HEK293 (cell line): ENCODE measurements around the gene SLC26A1.

ENCODE experiments used
- ATF2 ChIP-seq: fragments of 450-650 bp; formaldehyde crosslinking; IDR thresholded peaks from 2 replicates; pipeline ENCODE4 v1.5.1; 2016; ENCODE audit warnings: missing biosample characterization, missing genetic modification characterization, low read depth
- BCL11A ChIP-seq: fragments of 450-650 bp; formaldehyde crosslinking; IDR thresholded peaks from 2 replicates; pipeline ENCODE4 v1.5.1; 2016; ENCODE audit warnings: low read depth, missing biosample characterization, missing genetic modification characterization
- CTCF ChIP-seq: fragments of 450-650 bp; formaldehyde crosslinking; IDR thresholded peaks from 2 replicates; pipeline ENCODE4 v1.5.1; 2016; ENCODE audit warnings: missing biosample characterization, missing genetic modification characterization
- YY1 ChIP-seq: fragments of 450-650 bp; formaldehyde crosslinking; IDR thresholded peaks from 2 replicates; pipeline ENCODE4 v1.5.1; 2018; ENCODE audit warnings: missing biosample characterization, missing genetic modification characterization
- ZBTB7A ChIP-seq: fragments of 450-650 bp; formaldehyde crosslinking; IDR thresholded peaks from 2 replicates; pipeline ENCODE4 v1.5.1; 2016; ENCODE audit warnings: low read depth, missing biosample characterization, missing genetic modification characterization
- ZFP3 ChIP-seq: fragments of 450-650 bp; formaldehyde crosslinking; IDR thresholded peaks from 2 replicates; pipeline ENCODE4 v1.5.1; 2016; ENCODE audit warnings: low read depth, missing biosample characterization, missing genetic modification characterization
- ZNF146 ChIP-seq: fragments of 450-650 bp; formaldehyde crosslinking; IDR thresholded peaks from 2 replicates; pipeline ENCODE4 v1.5.1; 2016; ENCODE audit warnings: missing biosample characterization, missing genetic modification characterization
- ZNF174 ChIP-seq: fragments of 450-650 bp; formaldehyde crosslinking; IDR thresholded peaks from 2 replicates; pipeline ENCODE4 v1.5.0; 2017; ENCODE audit warnings: missing biosample characterization, mild to moderate bottlenecking, missing genetic modification characterization
- ZNF391 ChIP-seq: fragments of 450-650 bp; formaldehyde crosslinking; IDR thresholded peaks from 2 replicates; pipeline ENCODE4 v1.5.1; 2016; ENCODE audit warnings: low read depth, missing biosample characterization, missing genetic modification characterization, borderline replicate concordance
- ZNF830 ChIP-seq: fragments of 450-650 bp; IDR thresholded peaks from 2 replicates; pipeline ENCODE4 v1.5.0; 2018; ENCODE audit warnings: missing biosample characterization, missing genetic modification characterization, low read depth, mild to moderate bottlenecking, moderate library complexity

- TF ChIP-seq ATF2 (tag by site-specific recombination) (no peak), ZNF174 (tag by site-specific recombination) (no peak), CTCF (tag by site-specific recombination) (no peak), ZBTB7A (tag by site-specific recombination) (no peak), ZFP3 (no peak), ZNF830 (tag by site-specific recombination) (no peak), YY1 (tag by site-specific recombination) (no peak), ZNF146 (no peak), BCL11A (no peak), ZNF391 (tag by site-specific recombination) (no peak)
Observed at GRCh38 chr4:945274-946102, 47.7 kb downstream of the SLC26A1 start.
